Ovary (tissue), 3 donors: ENCODE data around the gene TRMT6.

ENCODE experiments used
- EP300 ChIP-seq: sonication (generic); formaldehyde crosslinking; IDR thresholded peaks from one replicate; pipeline ENCODE4 v1.6.1; 2017; ENCODE audit warnings: antibody characterized with exemption
- POLR2A ChIP-seq: fragments of 450-650 bp; IDR thresholded peaks from one replicate; pipeline ENCODE4 v1.6.1; 2017; ENCODE audit warnings: antibody characterized with exemption, mild to moderate bottlenecking, moderate library complexity
- TF ChIP-seq, protein P1 (sequence below), 3 donors: fragments of 450-650 bp in 2 of 3; fragments of 200-600 bp in 1 of 3; IDR thresholded peaks; one replicate each; pipeline versions ENCODE4 v1.5.1 to v1.8.0; 2016 to 2022; ENCODE audit warnings: antibody characterized with exemption in 3 of 3, mild to moderate bottlenecking in 1 of 3
- donor health status: DM: no; HTN: no; CAD: no.

DNA sequence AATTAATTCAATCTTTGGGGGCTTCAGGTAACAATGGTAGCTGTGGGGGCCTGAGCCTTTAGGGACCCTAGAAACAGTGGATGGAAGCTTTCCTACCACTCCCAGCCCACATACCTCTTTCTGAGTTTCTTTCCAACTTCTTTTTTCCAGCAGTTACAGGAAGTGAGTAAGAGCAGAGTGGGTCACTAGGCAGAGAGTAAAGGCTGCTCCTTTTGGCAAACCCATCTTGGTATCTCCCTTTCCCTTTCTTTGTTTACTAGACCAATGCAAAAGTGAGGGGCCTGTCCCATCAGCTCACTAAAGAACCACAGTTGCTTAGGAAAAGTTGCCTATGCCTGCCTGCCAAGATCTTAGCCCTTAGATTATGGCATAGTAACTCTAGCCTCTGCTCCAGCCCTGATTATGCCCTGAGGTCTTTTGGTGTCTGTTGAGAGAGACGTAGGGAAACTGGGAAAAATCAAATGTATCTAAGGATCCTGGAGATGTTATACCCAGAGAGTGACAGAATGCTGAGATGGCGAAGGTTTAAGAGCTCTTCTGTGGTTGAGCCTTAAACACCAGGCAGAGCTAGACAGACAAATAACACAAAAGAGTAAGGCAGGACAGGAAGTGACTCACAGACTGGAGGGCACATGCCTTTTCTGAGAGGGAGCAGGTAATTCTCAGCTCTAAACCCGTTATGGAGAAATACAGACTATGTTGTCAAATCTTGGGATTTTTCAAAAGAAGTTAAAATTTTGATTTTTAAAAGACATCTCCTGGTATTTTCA, 31.3 kb downstream of the TRMT6 start:
- TF ChIP-seq POLR2A = no peak
- TF ChIP-seq, protein P1, sequence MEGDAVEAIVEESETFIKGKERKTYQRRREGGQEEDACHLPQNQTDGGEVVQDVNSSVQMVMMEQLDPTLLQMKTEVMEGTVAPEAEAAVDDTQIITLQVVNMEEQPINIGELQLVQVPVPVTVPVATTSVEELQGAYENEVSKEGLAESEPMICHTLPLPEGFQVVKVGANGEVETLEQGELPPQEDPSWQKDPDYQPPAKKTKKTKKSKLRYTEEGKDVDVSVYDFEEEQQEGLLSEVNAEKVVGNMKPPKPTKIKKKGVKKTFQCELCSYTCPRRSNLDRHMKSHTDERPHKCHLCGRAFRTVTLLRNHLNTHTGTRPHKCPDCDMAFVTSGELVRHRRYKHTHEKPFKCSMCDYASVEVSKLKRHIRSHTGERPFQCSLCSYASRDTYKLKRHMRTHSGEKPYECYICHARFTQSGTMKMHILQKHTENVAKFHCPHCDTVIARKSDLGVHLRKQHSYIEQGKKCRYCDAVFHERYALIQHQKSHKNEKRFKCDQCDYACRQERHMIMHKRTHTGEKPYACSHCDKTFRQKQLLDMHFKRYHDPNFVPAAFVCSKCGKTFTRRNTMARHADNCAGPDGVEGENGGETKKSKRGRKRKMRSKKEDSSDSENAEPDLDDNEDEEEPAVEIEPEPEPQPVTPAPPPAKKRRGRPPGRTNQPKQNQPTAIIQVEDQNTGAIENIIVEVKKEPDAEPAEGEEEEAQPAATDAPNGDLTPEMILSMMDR (IDR thresholded peaks at IDR 0.05) = no peak
- no peak for TF ChIP-seq EP300
